ENCODE measurements around the gene ZNF91. TPM values are rescaled to one million over a fixed set of nuclear protein-coding genes. Genes with fewer than 3 reads are reported as not detected.
"Not testable (repeated sequence)": the region's sequence is repeated elsewhere in the genome, so short reads cannot be mapped to it uniquely, and the experiment has no call there.

Gene ZNF91
- total RNA-seq, 2 experiments from 2014 or later: 43.5 to 46.2 TPM

DNA sequence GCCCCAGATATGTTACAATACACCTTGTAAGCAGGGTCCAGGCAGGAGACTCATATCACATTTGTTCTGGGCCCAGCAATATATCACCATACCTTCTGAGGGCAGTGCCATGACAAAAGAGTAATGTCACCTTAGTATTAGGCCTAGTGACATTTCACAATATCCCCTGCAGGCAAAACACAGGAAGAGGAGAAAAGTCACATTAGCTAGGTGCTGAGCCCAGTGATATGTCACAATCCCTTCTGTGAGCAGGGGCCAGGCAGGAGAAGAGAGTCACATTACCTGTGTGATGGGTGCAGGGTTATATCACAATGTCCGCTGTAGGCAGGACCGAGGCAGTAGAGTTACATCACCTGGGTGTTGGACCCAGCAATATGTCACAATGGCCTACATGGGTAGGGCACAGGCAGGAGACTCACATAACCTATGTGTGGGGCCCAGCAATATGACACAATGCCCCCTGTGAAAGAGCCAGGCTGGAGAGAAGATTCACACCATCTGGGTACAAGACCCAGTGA is 12.4 kb upstream of the ZNF91 start:
- H3K27me3 Mint-ChIP-seq: no peaks in the 10 kb centered on the region
- no peak for DNase-seq
- H3K27ac Mint-ChIP-seq: no peak overlapping the region
- H3K9me3 Mint-ChIP-seq: peaks cover 28% of the 10 kb centered on the region
- ChIA-PET CTCF (no interaction called here), POLR2A (no interaction called here)
- no peak overlapping the region for H3K4me3 Mint-ChIP-seq
- H3K36me3 Mint-ChIP-seq (ENCODE audit: low read depth): no peaks in the 10 kb centered on the region
- no peaks in the 10 kb centered on the region for H3K4me1 Mint-ChIP-seq

DNA sequence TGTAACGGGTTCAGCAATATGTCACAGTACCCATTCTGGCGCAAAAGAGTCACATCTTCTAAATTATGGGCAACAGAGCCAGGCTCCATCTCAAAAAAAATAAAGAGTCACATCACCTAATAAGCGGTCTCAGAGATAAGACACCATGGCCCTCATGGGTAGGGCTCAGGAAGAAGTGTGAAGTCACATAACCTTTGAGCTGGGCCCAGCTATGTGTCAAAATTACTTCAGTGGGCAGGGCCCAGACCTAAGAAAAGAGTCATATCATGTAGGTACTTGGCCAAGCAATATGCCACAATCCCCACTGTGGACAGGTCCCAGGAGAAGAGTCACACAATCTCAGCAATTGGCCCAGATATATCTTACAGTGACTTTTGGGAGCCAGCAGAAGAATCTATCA is 11.4 kb upstream of the ZNF91 start:
- Mint-ChIP-seq H3K27me3 (no peaks in the 10 kb centered on the region), H3K27ac (no peak overlapping the region), H3K4me3 (no peak overlapping the region), H3K36me3 (ENCODE audit: low read depth) (no peaks in the 10 kb centered on the region), H3K4me1 (no peaks in the 10 kb centered on the region), H3K9me3 (peaks cover 35% of the 10 kb centered on the region)
- DNase-seq: no peak
- ChIA-PET CTCF (no interaction called here), POLR2A (no interaction called here)

DNA sequence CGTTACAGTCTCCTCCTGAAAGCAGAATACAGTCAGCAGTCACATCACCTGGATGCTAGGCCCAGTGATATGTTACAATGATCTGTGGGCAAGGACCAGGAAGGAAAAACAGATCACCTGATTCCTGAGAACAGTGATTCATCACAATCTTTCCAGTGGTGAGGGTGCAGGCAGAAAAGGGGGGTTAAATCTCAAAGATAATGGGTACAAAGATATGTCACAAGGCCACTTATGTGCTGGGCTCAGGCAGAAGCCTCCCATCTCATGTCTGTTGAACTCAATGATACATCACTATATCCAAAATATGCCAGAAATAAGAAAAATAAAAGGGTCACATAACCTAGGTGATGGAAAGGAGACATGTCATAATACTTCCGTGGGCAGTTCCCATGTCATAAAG is 10.8 kb upstream of the ZNF91 start:
- ChIA-PET POLR2A (no interaction called here), CTCF (no interaction called here)
- Mint-ChIP-seq H3K4me3 (no peak overlapping the region), H3K36me3 (ENCODE audit: low read depth) (no peaks in the 10 kb centered on the region), H3K9me3 (peaks cover 36% of the 10 kb centered on the region), H3K27ac (no peak overlapping the region), H3K4me1 (no peaks in the 10 kb centered on the region), H3K27me3 (no peaks in the 10 kb centered on the region)
- no peak for DNase-seq

DNA sequence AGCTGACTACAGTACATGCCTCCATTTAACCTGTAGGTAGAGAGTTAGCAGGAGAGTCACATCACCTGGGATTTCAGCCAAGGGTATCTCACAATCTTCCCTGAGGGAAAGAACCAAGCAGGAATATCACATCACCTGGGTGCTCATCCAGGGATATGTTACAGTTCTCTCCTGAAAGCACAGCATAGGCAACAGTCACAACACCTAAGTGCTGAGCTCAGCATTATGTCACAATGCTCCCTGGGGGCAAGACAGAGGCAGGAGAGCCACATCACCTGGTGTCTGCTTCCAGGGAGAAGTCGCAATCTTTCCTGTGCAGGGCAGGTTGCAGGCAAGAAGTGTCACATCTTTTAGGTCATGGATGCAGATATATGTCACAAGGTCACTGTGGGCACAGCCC is 9.4 kb upstream of the ZNF91 start:
- H3K4me1 Mint-ChIP-seq: no peaks in the 10 kb centered on the region
- no peak overlapping the region for H3K4me3 Mint-ChIP-seq
- H3K27me3 Mint-ChIP-seq: no peaks in the 10 kb centered on the region
- CTCF ChIA-PET: no interaction called here
- peaks cover 36% of the 10 kb centered on the region for H3K9me3 Mint-ChIP-seq
- no peak for DNase-seq
- POLR2A ChIA-PET: no interaction called here
- no peak overlapping the region for H3K27ac Mint-ChIP-seq
- H3K36me3 Mint-ChIP-seq (ENCODE audit: low read depth): no peaks in the 10 kb centered on the region

DNA sequence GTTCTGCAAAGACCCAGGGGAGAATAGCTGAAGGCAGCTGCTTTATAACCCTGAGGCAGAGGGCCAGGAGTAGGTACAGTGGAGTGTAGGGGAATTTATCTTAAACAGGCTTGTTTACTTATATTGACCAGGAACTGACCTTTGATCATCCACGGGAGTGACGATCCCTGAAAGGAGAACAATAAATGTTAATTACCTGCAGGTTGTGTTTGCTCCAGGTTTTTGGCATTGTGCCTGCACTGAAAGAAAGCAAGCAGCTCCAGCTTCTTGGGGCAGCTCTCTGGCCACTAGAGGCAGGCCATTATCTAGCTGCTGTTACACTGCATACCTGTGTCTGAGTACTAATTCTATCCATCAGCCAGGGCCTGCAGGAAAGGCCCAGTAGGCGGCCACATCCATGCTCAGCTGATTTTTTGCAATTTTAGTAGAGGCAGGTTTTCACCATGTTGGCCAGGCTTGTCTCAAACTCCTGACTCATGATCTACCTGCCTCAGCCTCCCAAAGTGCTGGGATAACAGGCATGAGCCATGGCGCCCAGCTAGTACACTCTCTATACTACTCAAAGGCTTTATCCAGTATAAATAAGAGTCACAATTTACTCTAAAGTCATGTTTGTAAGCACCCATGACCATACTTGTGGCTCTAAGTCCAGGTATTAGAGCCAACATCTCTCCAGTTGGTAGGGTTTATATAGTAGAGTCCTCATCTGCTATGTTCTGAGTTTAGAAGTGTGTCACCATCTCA is 8.5 kb upstream of the ZNF91 start:
- Mint-ChIP-seq H3K27ac (no peak overlapping the region), H3K36me3 (ENCODE audit: low read depth) (no peaks in the 10 kb centered on the region), H3K4me3 (no peak overlapping the region), H3K27me3 (no peaks in the 10 kb centered on the region), H3K4me1 (no peaks in the 10 kb centered on the region), H3K9me3 (peaks cover 34% of the 10 kb centered on the region)
- CTCF ChIA-PET: no interaction called here
- POLR2A ChIA-PET: no interaction called here
- DNase-seq: no peak

DNA sequence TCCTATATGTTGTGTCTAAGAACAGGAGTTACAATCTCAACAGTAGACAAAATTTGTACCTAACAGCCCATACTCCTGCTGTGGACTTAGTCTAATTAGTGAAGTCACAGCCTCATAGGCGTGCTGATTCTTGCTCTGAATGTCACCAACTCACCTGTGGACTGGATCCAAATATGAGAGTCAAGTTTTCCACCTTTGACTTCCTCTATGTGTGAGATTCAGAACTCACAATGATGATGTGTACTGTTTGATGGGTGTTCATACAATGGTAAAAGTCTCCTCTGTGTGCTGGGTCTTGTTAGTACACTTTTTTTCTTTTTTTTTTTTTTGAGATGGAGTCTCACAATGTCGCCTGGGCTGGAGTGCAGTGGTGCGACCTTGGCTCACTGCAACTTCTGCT is 7.8 kb upstream of the ZNF91 start:
- Mint-ChIP-seq H3K27me3 (no peaks in the 10 kb centered on the region), H3K4me1 (no peaks in the 10 kb centered on the region), H3K9me3 (peaks cover 35% of the 10 kb centered on the region), H3K27ac (no peak overlapping the region), H3K36me3 (ENCODE audit: low read depth) (no peaks in the 10 kb centered on the region), H3K4me3 (no peak overlapping the region)
- POLR2A ChIA-PET: no interaction called here
- DNase-seq: no peak
- CTCF ChIA-PET: no interaction called here

DNA sequence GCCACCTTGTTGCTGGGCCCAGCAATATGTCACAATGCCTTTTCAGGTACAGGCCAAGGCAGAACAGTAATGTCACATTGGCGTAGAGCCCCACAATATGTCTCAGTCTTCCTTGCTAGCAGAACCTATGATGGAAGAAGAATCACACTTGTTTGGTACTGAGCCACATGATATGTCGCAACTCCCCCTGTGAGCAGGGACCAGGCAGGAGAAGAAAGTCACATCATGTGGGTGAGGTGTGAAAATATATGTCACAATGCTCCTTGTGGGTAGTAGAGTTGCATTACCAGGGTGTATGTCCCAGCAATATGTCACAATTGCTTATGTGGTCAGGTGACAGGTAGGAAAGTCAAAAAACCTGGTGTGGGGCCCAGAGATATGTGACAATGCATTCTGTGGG is 7.1 kb upstream of the ZNF91 start:
- peaks cover 31% of the 10 kb centered on the region for H3K9me3 Mint-ChIP-seq
- H3K36me3 Mint-ChIP-seq (ENCODE audit: low read depth): peaks cover under 1% of the 10 kb centered on the region
- POLR2A ChIA-PET: interaction anchor here (0.6 kb wide), 1 partner anchor 81 kb away, joined by 3 read pairs; no protein-coding TSS in a partner anchor
- CTCF ChIA-PET: no interaction called here
- no peaks in the 10 kb centered on the region for H3K27me3 Mint-ChIP-seq
- H3K27ac Mint-ChIP-seq: no peak overlapping the region
- H3K4me3 Mint-ChIP-seq: no peak overlapping the region
- no peak for DNase-seq
- H3K4me1 Mint-ChIP-seq: no peaks in the 10 kb centered on the region

DNA sequence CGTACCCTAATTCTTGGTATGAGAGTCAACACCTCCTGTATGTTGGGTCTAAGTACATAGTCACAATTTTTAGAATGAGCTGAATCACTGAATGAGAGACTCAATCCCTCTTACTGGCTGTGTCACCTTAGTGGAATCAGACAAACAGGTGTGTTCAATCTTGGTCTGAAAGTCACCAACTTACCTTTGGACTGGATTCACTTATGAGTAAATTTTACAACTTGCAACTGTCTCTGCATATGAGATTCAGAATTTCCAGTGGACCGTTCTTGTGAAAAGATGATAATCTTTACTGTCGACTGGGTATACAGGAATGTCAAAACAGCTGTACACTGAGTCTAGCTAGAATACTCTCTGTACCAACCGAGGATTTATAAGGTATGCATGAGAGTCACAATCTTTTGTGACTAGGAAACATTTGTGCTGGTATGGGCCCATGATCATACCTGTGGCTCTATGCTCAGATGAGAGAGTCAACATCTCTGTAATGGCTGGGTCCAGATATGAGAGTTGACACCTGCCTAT is 5.9 kb upstream of the ZNF91 start:
- CTCF ChIA-PET: no interaction called here
- DNase-seq: no peak
- H3K4me3 Mint-ChIP-seq: no peak overlapping the region
- peaks cover 25% of the 10 kb centered on the region for H3K9me3 Mint-ChIP-seq
- no peaks in the 10 kb centered on the region for H3K27me3 Mint-ChIP-seq
- H3K36me3 Mint-ChIP-seq (ENCODE audit: low read depth): peaks cover 3% of the 10 kb centered on the region
- H3K27ac Mint-ChIP-seq: no peak overlapping the region
- POLR2A ChIA-PET: no interaction called here
- no peaks in the 10 kb centered on the region for H3K4me1 Mint-ChIP-seq

DNA sequence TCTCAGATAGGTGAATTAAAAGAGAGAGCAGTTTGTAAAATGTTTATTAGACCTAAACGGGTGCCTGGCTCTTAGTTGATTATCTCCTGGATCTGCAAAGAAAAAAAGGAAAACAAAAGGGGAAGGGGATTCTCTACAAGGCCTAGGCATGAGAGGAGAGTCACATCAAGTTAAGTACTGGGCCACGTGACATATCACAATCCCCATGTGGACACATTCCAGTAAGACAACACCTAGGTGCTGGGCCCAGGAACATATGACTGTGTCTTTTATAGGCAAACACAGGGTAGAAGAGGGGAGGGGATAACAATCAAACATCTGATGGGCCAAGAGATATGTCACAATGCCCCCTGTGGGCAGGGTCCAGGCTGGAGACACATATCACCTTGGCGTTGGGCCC is 4.2 kb upstream of the ZNF91 start:
- no peaks in the 10 kb centered on the region for H3K4me1 Mint-ChIP-seq
- no peaks in the 10 kb centered on the region for H3K27me3 Mint-ChIP-seq
- peaks cover 12% of the 10 kb centered on the region for H3K36me3 Mint-ChIP-seq (ENCODE audit: low read depth)
- peaks cover 20% of the 10 kb centered on the region for H3K9me3 Mint-ChIP-seq
- H3K27ac Mint-ChIP-seq: no peak overlapping the region
- CTCF ChIA-PET: no interaction called here
- no peak overlapping the region for H3K4me3 Mint-ChIP-seq
- POLR2A ChIA-PET: no interaction called here
- no peak for DNase-seq

DNA sequence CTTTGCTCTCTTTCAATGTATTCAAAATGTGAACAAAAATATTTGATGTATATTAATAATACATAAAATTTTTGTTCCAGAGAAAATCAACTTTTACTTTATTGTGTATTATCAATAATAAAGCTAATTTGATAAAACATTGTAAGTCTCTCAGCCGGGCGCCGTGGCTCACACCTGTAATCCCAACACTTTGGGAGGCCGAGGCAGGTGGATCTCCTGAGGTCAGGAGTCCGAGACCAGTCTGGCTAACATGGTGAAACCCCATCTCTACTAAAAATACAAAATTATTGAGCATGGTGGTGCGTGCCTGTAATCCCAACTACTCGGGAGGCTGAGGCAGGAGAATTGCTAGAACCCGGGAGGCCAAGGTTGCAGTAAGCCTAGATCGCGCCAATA is 449 bp upstream of the ZNF91 start:
- H3K27me3 Mint-ChIP-seq, DNase-seq: not testable (repeated sequence)
- CTCF ChIA-PET: interaction anchor here (0.5 to 0.7 kb wide), 3 partner anchors 193 to 1558 kb away, joined by 3 to 5 read pairs (median 3); no protein-coding TSS in a partner anchor
- Mint-ChIP-seq H3K36me3 (ENCODE audit: low read depth) (peaks cover 45% of the 10 kb centered on the region), H3K27ac (peak overlapping the region; percentile 98), H3K9me3 (peaks cover 18% of the 10 kb centered on the region), H3K4me1 (peaks cover 12% of the 10 kb centered on the region), H3K4me3 (peak overlapping the region; percentile 21)
- POLR2A ChIA-PET: interaction anchor here (0.8 to 3.8 kb wide), 18 partner anchors 10 to 1890 kb away, joined by 3 to 43 read pairs (median 4); partner anchors contain the start of genes ZNF254, ZNF257, ZNF429 and ZNF43

DNA sequence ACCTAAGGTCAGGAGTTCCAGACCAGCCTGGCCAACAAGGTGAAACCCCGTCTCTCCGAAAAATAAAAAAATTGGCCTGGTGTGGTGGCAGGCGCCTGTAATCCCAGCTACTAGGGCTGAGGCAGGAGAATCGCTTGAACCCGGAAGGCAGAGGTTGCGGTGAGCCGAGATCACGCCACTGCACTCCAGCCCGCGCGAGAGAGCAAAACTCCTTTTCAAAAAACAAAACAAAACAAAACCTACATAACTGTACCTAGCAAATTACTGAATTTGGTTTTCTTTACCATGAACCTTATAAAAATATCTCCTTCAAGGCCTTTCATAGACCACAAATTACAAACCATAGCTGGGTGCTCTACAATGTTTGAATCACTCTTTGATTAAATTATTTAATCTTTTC is 760 bp downstream of the ZNF91 start:
- H3K9me3 Mint-ChIP-seq: peaks cover 25% of the 10 kb centered on the region
- H3K27me3 Mint-ChIP-seq: no peaks in the 10 kb centered on the region
- H3K27ac Mint-ChIP-seq: peak overlapping the region; percentile 98
- ChIA-PET POLR2A (interaction anchor here (0.7 to 3.8 kb wide), 15 partner anchors 9 to 692 kb away, joined by 3 to 43 read pairs (median 11); partner anchors contain the start of genes ZNF254, ZNF675, ZNF681 and ZNF724), CTCF (interaction anchor here (0.6 to 1.1 kb wide), 2 partner anchors 293 to 364 kb away, joined by 3 read pairs; partner anchors contain the start of genes ZNF675 and ZNF681)
- peaks cover 53% of the 10 kb centered on the region for H3K36me3 Mint-ChIP-seq (ENCODE audit: low read depth)
- H3K4me3 Mint-ChIP-seq: peak overlapping the region; percentile 96
- peaks cover 14% of the 10 kb centered on the region for H3K4me1 Mint-ChIP-seq
- DNase-seq: peak; percentile 70

DNA sequence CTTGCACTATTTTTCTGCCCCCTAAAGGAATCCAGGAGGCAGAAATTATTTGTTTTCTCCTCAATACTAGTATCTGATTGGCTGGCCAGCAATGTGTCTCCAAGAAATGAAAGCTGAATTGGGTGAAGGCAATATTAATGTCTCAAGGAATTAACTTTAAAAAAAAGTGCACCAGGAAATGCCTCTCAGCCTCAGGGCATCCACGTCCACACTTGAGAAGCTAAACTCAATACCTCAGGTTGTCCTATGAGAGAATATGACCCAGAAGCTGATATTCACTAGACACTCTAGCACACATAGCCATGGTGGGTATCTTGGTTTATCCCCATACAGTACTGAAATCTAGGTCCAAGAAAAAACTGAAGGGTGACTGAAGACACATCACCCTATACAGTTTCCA is 2.1 kb downstream of the ZNF91 start:
- Mint-ChIP-seq H3K27ac (no peak overlapping the region), H3K27me3 (no peaks in the 10 kb centered on the region), H3K4me3 (peak overlapping the region; percentile 96), H3K4me1 (peaks cover 14% of the 10 kb centered on the region), H3K9me3 (peaks cover 34% of the 10 kb centered on the region), H3K36me3 (ENCODE audit: low read depth) (peaks cover 67% of the 10 kb centered on the region)
- POLR2A ChIA-PET: interaction anchor here (0.9 to 3.8 kb wide), 2 partner anchors 119 to 294 kb away, joined by 3 to 43 read pairs; partner anchors contain the start of gene ZNF675
- DNase-seq: no peak
- CTCF ChIA-PET: interaction anchor here (0.8 kb wide), 1 partner anchor 364 kb away, joined by 3 read pairs; no protein-coding TSS in a partner anchor

DNA sequence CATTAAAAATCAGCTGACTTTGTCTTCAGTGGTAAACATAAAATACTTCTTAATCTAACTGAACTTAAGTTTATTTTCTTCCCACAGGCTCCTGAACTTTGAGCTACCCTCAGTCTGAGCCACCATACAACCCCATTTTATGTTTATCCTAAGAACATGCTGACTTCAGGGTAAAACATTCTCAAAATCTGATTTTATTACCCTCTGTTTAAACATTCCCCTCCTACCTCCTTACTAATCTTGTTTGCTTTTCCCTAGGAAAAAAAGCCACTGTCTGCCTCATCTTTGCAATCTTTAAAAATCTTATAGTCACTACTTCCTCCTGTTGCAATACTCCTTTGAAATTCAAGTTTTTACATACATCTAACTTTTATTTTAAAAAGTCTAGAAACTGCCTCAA is 4.0 kb downstream of the ZNF91 start:
- no peaks in the 10 kb centered on the region for H3K27me3 Mint-ChIP-seq
- peaks cover 14% of the 10 kb centered on the region for H3K4me1 Mint-ChIP-seq
- H3K36me3 Mint-ChIP-seq (ENCODE audit: low read depth): peaks cover 81% of the 10 kb centered on the region
- POLR2A ChIA-PET: no interaction called here
- DNase-seq: no peak
- no peak overlapping the region for H3K4me3 Mint-ChIP-seq
- H3K27ac Mint-ChIP-seq: no peak overlapping the region
- CTCF ChIA-PET: no interaction called here
- H3K9me3 Mint-ChIP-seq: peaks cover 39% of the 10 kb centered on the region
